SKM-1 (cell line): ENCODE measurements around the gene ASIC4.
A peak's percentile ranks its signal among the peaks of the same experiment; 100 is the strongest.

Experiments
- DNase-seq: peaks from one replicate; lab custom pipeline; 2025; ENCODE audit not compliant: unreplicated experiment; lab: John Stamatoyannopoulos, UW

ASIC4 gene

DNA sequence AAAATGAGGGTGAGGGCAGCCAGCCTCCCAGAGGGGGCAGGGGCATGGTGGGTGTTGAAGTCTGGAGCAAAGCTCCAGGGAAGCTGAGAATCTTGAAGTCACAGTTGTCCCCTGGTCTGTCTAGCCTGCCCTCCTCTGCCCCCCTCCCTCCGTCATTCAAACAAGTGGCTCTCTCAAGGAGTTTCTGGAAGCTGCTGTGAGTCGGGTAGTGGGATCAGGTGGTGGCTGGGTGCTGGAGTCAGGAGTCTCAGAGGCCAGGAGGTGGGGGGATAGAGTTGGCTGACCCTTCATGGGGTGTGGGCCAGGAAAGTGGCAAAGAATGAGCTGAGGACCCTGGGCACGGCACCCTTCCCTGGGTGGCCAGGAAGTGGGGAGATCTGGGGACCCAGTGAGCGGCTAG is 495 bp upstream of the ASIC4 start:
- no peak for DNase-seq

GRCh38 chr2:219514836-219515235 is 554 bp downstream of the ASIC4 start:
- DNase-seq, result no peak

GRCh38 chr2:219515874-219516629 is 1.8 kb downstream of the ASIC4 start:
- DNase-seq, result no peak

DNA sequence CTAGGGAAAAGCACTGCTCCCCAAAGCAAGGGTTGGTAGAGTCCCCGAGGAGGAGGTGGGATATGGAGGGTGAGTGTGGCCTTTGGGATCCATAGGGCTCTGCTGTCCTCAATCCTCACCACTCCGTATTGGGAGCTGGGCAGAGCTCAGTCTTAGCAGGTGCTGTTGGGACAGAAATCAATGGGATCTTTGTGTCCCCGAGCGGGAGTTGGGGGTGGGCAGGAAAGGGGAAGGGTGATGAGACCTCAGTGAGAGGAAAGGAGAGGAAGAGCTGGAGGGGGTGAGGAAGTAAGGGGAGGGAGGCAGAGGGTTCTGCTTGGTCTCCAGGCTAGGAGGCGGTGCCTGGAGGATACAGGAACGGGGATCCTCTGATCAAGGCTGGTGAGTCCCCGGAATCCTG is 2.6 kb downstream of the ASIC4 start:
- DNase-seq, result no peak

- no peak for DNase-seq
Observed at GRCh38 chr2:219517954-219518778, 3.9 kb downstream of the ASIC4 start.

DNA sequence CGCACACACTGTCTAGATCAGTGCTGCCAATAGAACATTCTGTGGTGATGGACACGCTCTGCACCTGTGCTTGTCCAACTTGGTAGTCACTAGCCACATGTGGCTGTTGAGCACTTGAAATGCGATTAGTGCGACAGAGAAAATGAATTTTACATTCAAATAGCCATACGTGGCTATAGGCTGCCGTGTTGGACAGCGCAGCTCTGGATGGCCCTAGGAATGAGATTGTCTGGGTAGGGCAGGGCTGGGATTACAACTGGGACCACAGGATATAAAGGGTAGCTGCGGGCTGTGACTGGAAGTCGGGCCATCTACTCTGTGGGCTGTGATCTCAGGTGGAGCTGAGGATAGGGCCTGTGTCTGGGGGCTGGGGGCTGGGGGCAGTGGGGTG is 5.2 kb downstream of the ASIC4 start:
- no peak for DNase-seq

DNA sequence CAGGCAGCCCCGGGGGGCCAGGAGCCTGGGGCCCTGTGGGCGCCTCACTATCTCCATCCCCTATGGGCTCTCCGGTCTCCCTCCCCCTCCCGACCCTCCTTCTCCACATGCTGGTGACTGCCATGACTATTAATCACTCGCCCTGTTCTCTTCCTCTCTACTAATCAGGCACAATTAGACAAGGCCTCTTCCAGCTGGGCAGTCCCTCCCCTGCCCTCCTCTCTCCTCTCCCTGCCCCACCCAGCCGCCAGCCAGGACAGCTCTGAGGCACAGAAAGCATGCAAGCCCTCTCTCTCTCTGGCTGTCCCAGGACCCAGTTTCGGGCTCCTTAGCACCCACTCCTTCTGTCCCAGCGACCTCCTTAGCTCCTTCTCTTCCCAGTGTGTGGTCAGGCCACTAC is 5.8 kb downstream of the ASIC4 start:
- no peak for DNase-seq

DNA sequence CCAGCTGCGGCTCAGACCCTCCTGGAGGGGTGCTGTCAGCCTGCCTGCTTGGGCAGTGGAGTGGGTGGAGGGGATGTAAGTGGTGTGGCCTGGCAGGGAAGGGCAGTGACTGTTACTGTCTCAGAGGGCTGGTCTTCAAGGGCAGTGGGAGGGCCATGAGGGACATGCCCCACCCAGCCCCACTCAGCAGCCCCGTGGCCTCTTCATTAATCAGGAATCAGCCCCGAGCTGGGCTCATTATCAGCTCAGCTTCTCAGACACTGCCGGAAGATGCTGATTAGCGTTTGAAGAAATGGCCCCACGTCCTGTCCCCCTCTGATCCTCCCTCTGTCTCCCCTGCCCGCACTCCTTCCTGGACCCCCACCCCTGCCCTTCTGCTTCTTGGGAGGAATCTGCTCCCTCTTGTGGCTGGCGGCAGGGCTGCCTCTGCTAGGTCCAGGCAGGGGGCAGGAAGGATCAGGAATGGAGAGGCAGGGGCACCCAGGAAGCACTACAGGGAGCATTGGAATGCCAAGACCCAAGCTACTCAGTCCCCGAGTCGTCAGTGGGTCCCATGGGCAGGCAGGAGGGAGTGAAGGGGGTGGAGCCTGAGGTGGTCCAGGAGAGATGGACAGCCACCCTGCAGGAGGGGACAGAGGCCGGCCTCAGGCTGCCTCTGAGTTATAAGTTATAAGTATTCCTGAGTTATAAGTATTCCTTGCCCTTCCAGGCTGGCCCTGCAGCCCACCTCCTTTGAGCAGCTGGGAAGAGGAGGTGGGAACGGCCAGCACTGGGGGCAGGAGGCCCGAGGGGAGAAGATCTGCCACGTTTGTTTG is 7.0 kb downstream of the ASIC4 start:
- DNase-seq, result no peak

GRCh38 chr2:219522111-219523030 is 8.1 kb downstream of the ASIC4 start:
- DNase-seq, result no peak

- no peak for DNase-seq
Observed at GRCh38 chr2:219523031-219523671, 8.9 kb downstream of the ASIC4 start.

GRCh38 chr2:219524817-219525216 is 10.5 kb downstream of the ASIC4 start:
- no peak for DNase-seq

DNA sequence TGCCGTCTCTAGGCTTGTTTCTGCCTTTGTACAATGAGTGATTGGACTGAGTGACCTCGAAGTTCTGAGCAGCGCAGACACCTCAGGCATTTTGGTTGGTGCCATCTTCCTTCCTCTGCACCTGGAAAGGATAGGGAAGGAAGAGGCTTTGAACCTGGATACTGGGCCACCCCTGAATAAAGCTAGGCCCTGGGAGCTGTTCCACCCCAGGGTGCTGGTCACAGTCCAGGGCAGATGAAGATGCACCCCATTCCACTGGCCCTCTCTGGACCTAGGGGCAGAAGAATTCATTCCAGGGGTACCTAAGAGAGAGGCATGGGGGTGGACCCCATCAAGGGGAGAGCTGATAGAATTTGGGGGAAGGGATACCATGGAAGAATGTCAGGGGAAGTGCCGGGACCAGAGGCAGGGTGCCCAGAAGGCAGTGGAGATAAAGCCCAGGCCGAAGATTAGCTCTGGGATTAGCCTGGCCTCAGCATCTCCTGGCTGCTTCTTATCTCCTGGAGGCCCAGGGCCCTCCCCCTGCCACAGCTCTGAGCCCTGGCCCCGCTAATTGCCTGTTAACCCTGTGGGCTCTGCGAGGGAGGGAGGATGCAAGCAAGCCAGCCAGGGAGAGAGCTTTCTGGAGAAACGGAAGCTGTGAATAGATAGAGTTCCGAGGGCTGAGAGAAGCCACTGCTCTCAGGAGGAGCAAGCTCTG is 11.4 kb downstream of the ASIC4 start:
- DNase-seq, result no peak

DNA sequence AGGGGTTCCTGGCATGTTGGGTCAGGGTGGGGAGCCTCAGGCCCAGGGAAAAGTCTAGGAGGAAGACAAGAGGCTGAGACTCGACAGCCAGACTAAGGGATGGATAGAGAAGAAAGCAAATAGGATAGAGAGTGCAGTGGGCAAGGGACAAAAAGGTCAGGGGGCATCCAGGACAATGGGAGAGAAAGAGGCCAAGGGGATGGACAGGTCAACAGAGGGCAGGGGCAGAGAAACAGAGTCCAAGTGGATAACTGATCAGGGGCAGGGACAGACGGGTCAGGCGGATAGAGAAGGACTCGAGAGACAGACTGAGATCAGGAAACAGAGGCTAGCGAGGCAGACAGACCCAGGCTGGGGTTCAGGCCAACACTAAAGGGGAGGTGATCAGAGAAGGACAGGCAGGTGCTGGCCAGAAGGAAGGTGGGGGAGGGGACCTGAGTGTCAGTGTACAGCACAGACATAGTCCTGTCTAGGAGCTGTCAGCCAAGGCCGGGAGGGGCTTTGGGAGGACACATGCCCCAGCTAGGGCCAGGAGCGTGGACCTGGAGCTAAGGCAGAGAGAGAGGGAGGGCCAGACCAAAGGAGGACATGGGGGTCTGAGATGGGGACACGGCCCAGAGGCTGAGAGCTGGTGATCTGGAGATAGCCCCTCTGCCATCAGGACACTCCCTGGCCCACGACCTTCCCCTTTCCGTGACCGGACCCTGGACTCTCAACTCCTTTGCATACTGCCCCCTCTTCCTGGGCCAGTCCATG is 12.2 kb downstream of the ASIC4 start:
- no peak for DNase-seq

DNA sequence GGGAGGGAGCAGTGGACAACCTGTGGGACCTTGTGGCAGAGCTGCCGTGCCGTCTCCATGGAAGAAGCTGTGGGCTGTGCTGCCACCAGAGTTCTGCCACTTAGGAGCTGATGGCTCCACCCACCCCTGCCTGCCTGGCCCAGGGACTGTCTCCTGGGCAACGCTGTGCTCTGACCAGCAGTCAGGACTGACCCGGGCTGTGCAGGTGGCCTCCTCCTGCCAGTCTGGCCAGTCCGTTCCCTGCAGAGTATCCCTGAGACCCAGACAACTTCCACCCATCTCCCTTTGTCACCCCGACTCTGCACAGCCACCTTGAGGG is 12.8 kb downstream of the ASIC4 start:
- no peak for DNase-seq

DNA sequence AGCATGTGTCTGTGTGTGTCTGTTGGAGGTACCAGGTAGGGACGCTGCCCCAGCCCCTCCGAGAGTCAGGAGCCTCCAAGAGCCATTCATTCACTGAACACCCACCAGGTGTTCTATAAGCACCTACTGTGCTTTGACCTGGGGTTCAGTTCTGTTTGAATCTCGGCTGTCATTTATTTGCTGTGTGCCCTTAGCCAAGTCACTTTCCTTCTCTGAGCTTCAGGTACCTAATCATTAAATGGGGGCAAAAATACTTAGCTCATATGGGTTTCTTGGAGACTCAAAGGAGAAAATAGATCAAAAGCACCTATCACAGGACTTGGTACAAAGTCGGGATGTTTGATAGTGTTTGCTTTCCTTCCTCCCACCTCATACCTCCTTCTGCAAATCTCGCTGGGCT is 13.2 kb downstream of the ASIC4 start:
- no peak for DNase-seq

GRCh38 chr2:219530048-219530963 is 16.0 kb downstream of the ASIC4 start:
- peak; percentile 72 for DNase-seq

DNA sequence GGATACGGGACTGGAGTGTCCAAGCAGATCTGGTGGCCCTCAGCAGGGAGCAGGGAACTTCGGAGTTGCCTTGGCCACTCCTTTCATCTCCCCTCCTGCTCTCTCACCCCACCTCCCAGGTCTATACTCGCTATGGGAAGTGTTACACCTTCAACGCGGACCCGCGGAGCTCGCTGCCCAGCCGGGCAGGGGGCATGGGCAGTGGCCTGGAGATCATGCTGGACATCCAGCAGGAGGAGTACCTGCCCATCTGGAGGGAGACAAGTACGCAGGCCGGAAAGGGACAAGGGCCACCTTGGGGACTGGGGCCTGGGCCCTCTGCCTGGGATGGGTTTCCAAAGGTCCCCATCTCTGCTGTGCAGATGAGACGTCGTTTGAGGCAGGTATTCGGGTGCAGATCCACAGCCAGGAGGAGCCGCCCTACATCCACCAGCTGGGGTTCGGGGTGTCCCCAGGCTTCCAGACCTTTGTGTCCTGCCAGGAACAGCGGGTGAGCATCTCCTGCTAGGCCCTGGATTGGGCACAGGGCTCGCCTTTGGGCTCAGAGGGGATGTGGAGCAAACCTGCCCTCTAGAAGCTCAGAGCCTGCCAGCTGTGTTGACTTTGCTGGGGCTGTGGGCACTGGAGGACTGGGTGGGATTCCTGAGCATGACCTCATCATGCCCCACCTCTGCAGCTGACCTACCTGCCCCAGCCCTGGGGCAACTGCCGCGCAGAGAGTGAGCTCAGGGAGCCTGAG is 17.5 kb downstream of the ASIC4 start:
- no peak for DNase-seq
